GOT3 (cell line): ENCODE results near the gene MYRIP.
"Not testable (repeated sequence)": the region's sequence is repeated elsewhere in the genome, so short reads cannot be mapped to it uniquely, and the experiment has no call there.

Experiments
- DNase-seq: peaks from one replicate; lab custom pipeline; 2025; ENCODE audit warnings: mixed read lengths; lab: John Stamatoyannopoulos, UW

MYRIP gene

GRCh38 chr3:39809181-39809994 lies at the start of gene MYRIP:
Gene MYRIP (plus strand): TSS chr3:39809609. CDS start chr3:39900817, 91,208 bp downstream.
- DNase-seq = no peak

- DNase-seq = no peak
Observed at GRCh38 chr3:39760325-39760724, 49.1 kb upstream of the MYRIP start.

GRCh38 chr3:39762537-39763070 lies 46.8 kb upstream of the MYRIP start:
- DNase-seq = no peak

- no peak for DNase-seq
Observed at GRCh38 chr3:39763390-39763789, 46.0 kb upstream of the MYRIP start.

GRCh38 chr3:39765575-39765974 lies 43.8 kb upstream of the MYRIP start:
- no peak for DNase-seq

GRCh38 chr3:39766433-39766832 lies 43.0 kb upstream of the MYRIP start:
- DNase-seq = no peak

- not testable (repeated sequence) for DNase-seq
Observed at GRCh38 chr3:39766909-39767308, 42.5 kb upstream of the MYRIP start.

- not testable (repeated sequence) for DNase-seq
Observed at GRCh38 chr3:39778168-39778567, 31.2 kb upstream of the MYRIP start.

GRCh38 chr3:39779511-39780230 lies 29.7 kb upstream of the MYRIP start:
- no peak for DNase-seq

GRCh38 chr3:39780352-39780751 lies 29.1 kb upstream of the MYRIP start:
- DNase-seq = no peak

- no peak for DNase-seq
Observed at GRCh38 chr3:39781025-39781424, 28.4 kb upstream of the MYRIP start.

- no peak for DNase-seq
Observed at GRCh38 chr3:39781632-39782031, 27.8 kb upstream of the MYRIP start.

GRCh38 chr3:39783680-39784079 lies 25.7 kb upstream of the MYRIP start:
- DNase-seq = no peak

- no peak for DNase-seq
Observed at GRCh38 chr3:39784922-39785321, 24.5 kb upstream of the MYRIP start.

- DNase-seq = no peak
Observed at GRCh38 chr3:39788128-39788883, 21.1 kb upstream of the MYRIP start.

GRCh38 chr3:39791603-39792002 lies 17.8 kb upstream of the MYRIP start:
- DNase-seq = no peak

- DNase-seq = no peak
Observed at GRCh38 chr3:39794880-39795279, 14.5 kb upstream of the MYRIP start.

- no peak for DNase-seq
Observed at GRCh38 chr3:39801216-39801615, 8.2 kb upstream of the MYRIP start.

- not testable (repeated sequence) for DNase-seq
Observed at GRCh38 chr3:39802486-39802885, 6.9 kb upstream of the MYRIP start.

GRCh38 chr3:39803956-39804355 lies 5.5 kb upstream of the MYRIP start:
- DNase-seq = no peak

- no peak for DNase-seq
Observed at GRCh38 chr3:39804951-39805350, 4.5 kb upstream of the MYRIP start.

- DNase-seq = no peak
Observed at GRCh38 chr3:39805650-39806049, 3.8 kb upstream of the MYRIP start.
